Peyer's patch (tissue), 4 donors: ENCODE measurements around the gene TSLP. TPM values are rescaled to one million over a fixed set of nuclear protein-coding genes. Genes with fewer than 3 reads are reported as not detected.

Experiments
- DNase-seq, 3 donors: peaks; one replicate each; pipeline ENCODE4 v3.0.0-alpha.2; 2017 to 2019
- H3K27ac ChIP-seq, 4 donors: fragments of 200-600 bp; sonication (generic); one replicate each; pipeline ENCODE4 v1.5.1; 2016 to 2019
- H3K27me3 ChIP-seq, 2 donors: fragments of 200-600 bp; sonication (generic); one replicate each; pipeline ENCODE4 v1.5.1; 2019
- H3K36me3 ChIP-seq, 3 donors: fragments of 200-600 bp; sonication (generic); one replicate each; pipeline ENCODE4 v1.5.1; 2016 to 2019
- H3K4me1 ChIP-seq, 4 donors: fragments of 200-600 bp; sonication (generic); one replicate each; pipeline ENCODE4 v1.5.1; 2016 to 2019
- H3K4me3 ChIP-seq, 4 donors: fragments of 200-600 bp; sonication (generic); 1 replicate in 3 of 4; 2 replicates in 1 of 4; pipeline ENCODE4 v1.5.1; 2016 to 2019; ENCODE audit warnings: mild to moderate bottlenecking in 1 of 4
- H3K9me3 ChIP-seq, 4 donors: fragments of 200-600 bp; sonication (generic); one replicate each; pipeline ENCODE4 v1.5.1; 2016 to 2019; ENCODE audit warnings: mild to moderate bottlenecking in 1 of 4
- CTCF ChIP-seq, 6 experiments: fragments of 450-650 bp in 4 of 6; fragments of 200-600 bp in 2 of 6; sonication (generic) in 1 of 6; IDR thresholded peaks; one replicate each; pipeline ENCODE4 v1.5.1; 2017 to 2019; ENCODE audit warnings: antibody characterized with exemption in 6 of 6, mild to moderate bottlenecking in 3 of 6, moderate library complexity in 1 of 6
- POLR2A ChIP-seq, 2 donors: fragments of 450-650 bp; IDR thresholded peaks; one replicate each; pipeline ENCODE4 v1.5.1; 2017; ENCODE audit warnings: antibody characterized with exemption in 2 of 2, mild to moderate bottlenecking in 2 of 2, moderate library complexity in 2 of 2
- total RNA-seq, 4 donors: library from RNA; depleted of rRNA; stranded (reverse); fragments of >200 nt; gene quantifications; one replicate each; pipeline ENCODE4 v1.1.0, GENCODE V29; 2016

TSLP gene
- total RNA-seq: under 1 TPM in 2 of 4 donors, not detected in 2; 0.35 to 0.40 TPM

GRCh38 chr5:111071413-111071812 is at the start of gene TSLP:
Gene TSLP, plus strand, starts transcription at chr5:111071713. Its CDS starts 178 bp downstream, at chr5:111071891.
- Histone ChIP-seq H3K4me1 (peaks cover 0 to 7% (median 2%) of the 10 kb centered on the region in 4 donors), H3K27me3 (no peaks in the 10 kb centered on the region), H3K36me3 (no peaks in the 10 kb centered on the region), H3K4me3 (no peak within 1 kb of the TSS), H3K27ac (no peak within 1 kb of the TSS), H3K9me3 (no peaks in the 10 kb centered on the region)
- no peak for DNase-seq
- TF ChIP-seq POLR2A (IDR thresholded peaks at IDR 0.05) (no peak), CTCF (IDR thresholded peaks at IDR 0.05) (no peak)

- no peak overlapping the region for H3K27ac ChIP-seq
- no peak overlapping the region for H3K4me3 ChIP-seq
- no peak for TF ChIP-seq CTCF (IDR thresholded peaks at IDR 0.05)
- no peak for TF ChIP-seq POLR2A (IDR thresholded peaks at IDR 0.05)
Observed at GRCh38 chr5:111022301-111022700, 49.2 kb upstream of the TSLP start.

GRCh38 chr5:111028865-111029264 is 42.6 kb upstream of the TSLP start:
- no peak for DNase-seq
- no peaks in the 10 kb centered on the region for H3K9me3 ChIP-seq
- H3K4me1 ChIP-seq: no peaks in the 10 kb centered on the region
- no peak overlapping the region for H3K27ac ChIP-seq
- TF ChIP-seq POLR2A (IDR thresholded peaks at IDR 0.05) (no peak), CTCF (IDR thresholded peaks at IDR 0.05) (no peak)
- H3K27me3 ChIP-seq: no peaks in the 10 kb centered on the region
- H3K36me3 ChIP-seq: no peaks in the 10 kb centered on the region
- no peak overlapping the region for H3K4me3 ChIP-seq

More at GRCh38 chr5:111022301-111022700, 49.2 kb upstream of the TSLP start:
- Histone ChIP-seq H3K36me3 (no peaks in the 10 kb centered on the region), H3K9me3 (no peaks in the 10 kb centered on the region), H3K4me1 (peaks cover 0 to 4% (median 0%) of the 10 kb centered on the region in 4 donors), H3K27me3 (no peaks in the 10 kb centered on the region)
- no peak for DNase-seq

- TF ChIP-seq POLR2A (IDR thresholded peaks at IDR 0.05) (no peak), CTCF (IDR thresholded peaks at IDR 0.05) (no peak)
Observed at GRCh38 chr5:111043712-111044506, 27.6 kb upstream of the TSLP start.

GRCh38 chr5:111058064-111058463 is 13.4 kb upstream of the TSLP start:
- no peak for DNase-seq
- Histone ChIP-seq H3K9me3 (no peaks in the 10 kb centered on the region), H3K27me3 (no peaks in the 10 kb centered on the region), H3K36me3 (no peaks in the 10 kb centered on the region), H3K4me1 (no peaks in the 10 kb centered on the region), H3K27ac (no peak overlapping the region), H3K4me3 (no peak overlapping the region)
- TF ChIP-seq CTCF (IDR thresholded peaks at IDR 0.05) (no peak), POLR2A (IDR thresholded peaks at IDR 0.05) (no peak)

More at GRCh38 chr5:111043712-111044506, 27.6 kb upstream of the TSLP start:
- Histone ChIP-seq H3K4me1 (no peaks in the 10 kb centered on the region), H3K36me3 (no peaks in the 10 kb centered on the region), H3K9me3 (no peaks in the 10 kb centered on the region), H3K27me3 (no peaks in the 10 kb centered on the region), H3K27ac (no peak overlapping the region), H3K4me3 (no peak overlapping the region)
- no peak for DNase-seq
